ENCODE results near the gene DUSP21. TPM values are rescaled to one million over a fixed set of nuclear protein-coding genes. Genes with fewer than 3 reads are reported as not detected.
A peak's percentile ranks its signal among the peaks of the same experiment; 100 is the strongest.

The DUSP21 gene
- total RNA-seq, 1 donor from 2014 or later = not detected

- H4K20me1 ChIP-seq (ENCODE audit: low read depth) = peaks cover 13% of the 10 kb centered on the region
- H3K79me2 ChIP-seq (ENCODE audit: low read depth) = peaks cover 71% of the 10 kb centered on the region
- peaks cover 7% of the 10 kb centered on the region for H3K9me3 Mint-ChIP-seq
Measured at GRCh38 chrX:44873415-44874276, 29.8 kb downstream of the DUSP21 start.

GRCh38 chrX:44874420-44875184, 30.8 kb downstream of the DUSP21 start:
- H3K27me3 Mint-ChIP-seq (ENCODE audit: insufficient read depth, low read depth) = peaks cover 3% of the 10 kb centered on the region
- H3K4me1 Mint-ChIP-seq = peaks cover 3% of the 10 kb centered on the region
- peak; percentile 48 for DNase-seq (ENCODE audit: low spot score)

More at GRCh38 chrX:44873415-44874276, 29.8 kb downstream of the DUSP21 start:
- peak overlapping the region; percentile 90 for H3K4me2 ChIP-seq
- DNase-seq (ENCODE audit: low spot score) = peak; percentile 68
- H3K27ac ChIP-seq = peak overlapping the region; percentile 97
- peaks cover 3% of the 10 kb centered on the region for H3K36me3 ChIP-seq
- peak overlapping the region; percentile 88 for H3K9ac ChIP-seq
- H3K4me3 ChIP-seq = peak overlapping the region; percentile 83
- peak overlapping the region; percentile 29 for H2AFZ ChIP-seq (replicated peaks)
- Mint-ChIP-seq H3K27me3 (ENCODE audit: insufficient read depth, low read depth) (peaks cover 3% of the 10 kb centered on the region), H3K4me3 (peak overlapping the region; percentile 96), H3K36me3 (peaks cover 4% of the 10 kb centered on the region), H3K27ac (peak overlapping the region; percentile 94), H3K4me1 (peaks cover 3% of the 10 kb centered on the region)
- TF ChIP-seq EZH2 (IDR thresholded peaks at IDR 0.05) = no peak
- no peak for TF ChIP-seq EZH2phosphoT487 (IDR thresholded peaks at IDR 0.05)
- TF ChIP-seq CTCF (IDR thresholded peaks at IDR 0.05) = no peak
- H3K27me3 ChIP-seq = no peaks in the 10 kb centered on the region
- no peaks in the 10 kb centered on the region for H3K9me3 ChIP-seq (ENCODE audit: low read depth)
- no peaks in the 10 kb centered on the region for H3K4me1 ChIP-seq
- H3F3A ChIP-seq (ENCODE audit: low read depth) = peaks cover 15% of the 10 kb centered on the region

GRCh38 chrX:44875185-44875489, 31.3 kb downstream of the DUSP21 start:
- no peak overlapping the region for H3K27ac Mint-ChIP-seq
- peak overlapping the region; percentile 96 for H3K4me3 Mint-ChIP-seq

More at GRCh38 chrX:44874420-44875184, 30.8 kb downstream of the DUSP21 start:
- peak overlapping the region; percentile 83 for H3K4me3 ChIP-seq
- no peak overlapping the region for H2AFZ ChIP-seq (replicated peaks)
- H3F3A ChIP-seq (ENCODE audit: low read depth) = peaks cover 15% of the 10 kb centered on the region
- no peaks in the 10 kb centered on the region for H3K27me3 ChIP-seq
- H3K27ac ChIP-seq = no peak overlapping the region
- peaks cover 3% of the 10 kb centered on the region for H3K9me3 ChIP-seq (ENCODE audit: low read depth)
- peaks cover 3% of the 10 kb centered on the region for H3K36me3 ChIP-seq
- Mint-ChIP-seq H3K9me3 (peaks cover 10% of the 10 kb centered on the region), H3K27ac (peak overlapping the region; percentile 94), H3K4me3 (peak overlapping the region; percentile 96), H3K36me3 (peaks cover 7% of the 10 kb centered on the region)
- H3K9ac ChIP-seq = peak overlapping the region; percentile 88
- H3K4me1 ChIP-seq = no peaks in the 10 kb centered on the region
- H4K20me1 ChIP-seq (ENCODE audit: low read depth) = peaks cover 13% of the 10 kb centered on the region
- peaks cover 80% of the 10 kb centered on the region for H3K79me2 ChIP-seq (ENCODE audit: low read depth)
- no peak for TF ChIP-seq EZH2phosphoT487 (IDR thresholded peaks at IDR 0.05)
- TF ChIP-seq EZH2 (IDR thresholded peaks at IDR 0.05) = no peak
- no peak for TF ChIP-seq CTCF (IDR thresholded peaks at IDR 0.05)
- peak overlapping the region; percentile 90 for H3K4me2 ChIP-seq

More at GRCh38 chrX:44875185-44875489, 31.3 kb downstream of the DUSP21 start:
- Histone ChIP-seq H3K27ac (no peak overlapping the region), H3K4me2 (peak overlapping the region; percentile 90), H3K9ac (no peak overlapping the region), H3K4me3 (peak overlapping the region; percentile 83), H4K20me1 (ENCODE audit: low read depth) (peaks cover 13% of the 10 kb centered on the region), H3K36me3 (peaks cover 3% of the 10 kb centered on the region), H3K27me3 (no peaks in the 10 kb centered on the region), H3K4me1 (no peaks in the 10 kb centered on the region), H3F3A (ENCODE audit: low read depth) (peaks cover 15% of the 10 kb centered on the region), H3K9me3 (ENCODE audit: low read depth) (peaks cover 5% of the 10 kb centered on the region), H3K79me2 (ENCODE audit: low read depth) (peaks cover 86% of the 10 kb centered on the region), H2AFZ (replicated peaks) (no peak overlapping the region)
- no peak for DNase-seq (ENCODE audit: low spot score)
- Mint-ChIP-seq H3K9me3 (peaks cover 11% of the 10 kb centered on the region), H3K4me1 (peaks cover 3% of the 10 kb centered on the region), H3K27me3 (ENCODE audit: insufficient read depth, low read depth) (peaks cover 3% of the 10 kb centered on the region), H3K36me3 (peaks cover 8% of the 10 kb centered on the region)
- TF ChIP-seq CTCF (IDR thresholded peaks at IDR 0.05) (no peak), EZH2phosphoT487 (IDR thresholded peaks at IDR 0.05) (no peak), EZH2 (IDR thresholded peaks at IDR 0.05) (no peak)
